ENCODE data around the gene DOCK7. TPM values are rescaled to one million over a fixed set of nuclear protein-coding genes. Genes with fewer than 3 reads are reported as not detected.
"Not testable (repeated sequence)": the region's sequence is repeated elsewhere in the genome, so short reads cannot be mapped to it uniquely, and the experiment has no call there.

The DOCK7 gene
- total RNA-seq, 2 donors from 2014 or later = 8.3 to 20.2 TPM

DNA sequence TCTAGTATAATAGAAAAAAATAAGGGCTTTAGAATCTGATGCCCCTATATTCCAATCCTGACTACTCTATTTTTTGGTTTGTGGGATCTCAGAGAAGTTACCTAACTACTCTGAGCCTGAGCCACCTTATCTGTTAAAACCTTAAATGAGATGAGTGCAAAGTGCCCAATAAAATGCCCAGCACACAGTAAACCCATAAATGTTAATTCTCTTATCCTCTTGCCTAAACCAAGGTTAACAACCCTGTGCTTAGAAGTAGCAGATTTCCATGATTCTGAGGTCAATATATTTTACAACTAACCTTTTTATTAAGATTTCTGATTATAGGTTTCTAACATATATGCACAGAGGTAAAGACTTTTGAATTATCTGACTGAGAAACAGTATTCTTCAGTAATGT lies 35.8 kb downstream of the DOCK7 start:
- Mint-ChIP-seq H3K27ac (no peak overlapping the region), H3K36me3 (no peaks in the 10 kb centered on the region), H3K9me3 (no peaks in the 10 kb centered on the region)
- ATAC-seq = no peak
- DNase-seq (ENCODE audit: low spot score in 2 of 2) = no peak

DNA sequence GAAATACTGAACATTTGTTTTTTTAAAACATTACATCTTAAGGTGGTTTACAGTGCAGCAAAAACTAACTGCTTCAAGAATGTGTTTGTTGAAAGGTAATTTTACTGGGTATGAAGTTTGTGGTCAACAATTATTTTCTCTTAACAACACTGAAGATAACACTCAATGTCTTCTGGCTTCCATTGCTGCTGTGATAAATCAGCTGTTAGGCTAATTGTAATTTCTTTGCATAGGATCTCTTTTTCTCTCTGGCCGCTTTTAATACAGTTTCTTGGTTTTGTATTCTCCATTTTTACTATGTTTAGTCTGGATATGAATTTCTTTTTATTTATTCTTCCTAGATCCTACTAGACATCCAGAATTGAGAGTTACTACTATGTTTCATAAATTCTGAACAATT lies 44.9 kb downstream of the DOCK7 start:
- Mint-ChIP-seq H3K36me3 (peaks cover 6 to 10% of the 10 kb centered on the region in 2 donors), H3K27ac (no peak overlapping the region), H3K9me3 (no peaks in the 10 kb centered on the region)
- DNase-seq (ENCODE audit: low spot score in 2 of 2) (no peak), ATAC-seq (no peak)

DNA sequence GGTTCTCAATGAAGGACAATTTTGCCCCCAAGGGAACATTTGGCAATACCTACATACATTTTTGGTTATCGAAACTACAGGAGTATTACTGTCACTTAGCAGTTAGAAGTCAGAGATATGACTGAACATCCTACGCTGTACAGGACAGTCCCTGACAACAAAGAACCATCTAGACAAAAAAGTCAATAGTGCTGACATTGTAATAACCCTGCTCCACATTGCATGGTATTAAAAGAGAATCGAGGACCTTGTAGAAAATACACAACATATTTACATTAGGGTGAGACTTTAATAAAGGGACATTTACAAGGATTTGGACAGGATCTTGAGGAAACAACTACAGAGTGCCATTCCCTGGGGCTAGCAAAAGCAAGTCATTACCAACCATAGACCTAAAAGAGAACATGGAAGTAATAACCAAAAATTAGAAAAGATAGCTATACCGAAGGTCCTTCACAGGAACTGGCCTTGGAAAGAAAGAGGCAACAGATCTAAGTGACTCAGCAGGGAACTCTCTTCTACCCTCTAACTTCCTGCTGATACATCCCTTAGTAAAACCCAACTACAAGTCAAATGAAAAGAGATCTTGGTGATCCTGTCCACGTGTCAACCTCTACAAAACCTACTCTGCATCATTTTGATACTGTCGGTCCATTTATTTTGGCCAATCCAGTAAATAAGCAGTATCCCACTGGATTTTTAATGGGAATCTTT lies 50.6 kb downstream of the DOCK7 start:
- ATAC-seq (no peak), DNase-seq (ENCODE audit: low spot score in 2 of 2) (no peak)
- no peak overlapping the region for H3K27ac Mint-ChIP-seq
- no peaks in the 10 kb centered on the region for H3K9me3 Mint-ChIP-seq
- H3K36me3 Mint-ChIP-seq = peaks cover 0 to 5% of the 10 kb centered on the region in 2 donors

DNA sequence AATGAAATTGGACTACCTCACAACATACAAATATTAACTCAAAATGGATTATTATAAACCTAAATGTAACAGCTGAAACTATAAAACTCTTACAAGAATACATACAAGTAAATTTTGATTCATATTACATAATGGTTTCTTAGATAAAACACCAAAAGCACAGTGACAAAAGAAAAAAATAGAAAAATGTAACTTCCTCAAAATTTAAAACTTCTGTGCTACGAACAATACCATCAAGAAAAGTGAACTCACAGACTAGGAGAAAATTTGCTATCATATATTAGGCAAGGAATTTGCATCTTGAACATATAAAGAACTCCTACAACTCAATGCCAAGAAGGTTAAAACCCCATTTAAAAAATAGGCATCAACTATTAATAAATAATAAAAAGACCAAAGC lies 59.7 kb downstream of the DOCK7 start:
- H3K9me3 Mint-ChIP-seq = no peaks in the 10 kb centered on the region
- no peak overlapping the region for H3K27ac Mint-ChIP-seq
- H3K36me3 Mint-ChIP-seq = peaks cover 3 to 4% of the 10 kb centered on the region in 2 donors
- ATAC-seq = no peak
- no peak for DNase-seq (ENCODE audit: low spot score in 2 of 2)

DNA sequence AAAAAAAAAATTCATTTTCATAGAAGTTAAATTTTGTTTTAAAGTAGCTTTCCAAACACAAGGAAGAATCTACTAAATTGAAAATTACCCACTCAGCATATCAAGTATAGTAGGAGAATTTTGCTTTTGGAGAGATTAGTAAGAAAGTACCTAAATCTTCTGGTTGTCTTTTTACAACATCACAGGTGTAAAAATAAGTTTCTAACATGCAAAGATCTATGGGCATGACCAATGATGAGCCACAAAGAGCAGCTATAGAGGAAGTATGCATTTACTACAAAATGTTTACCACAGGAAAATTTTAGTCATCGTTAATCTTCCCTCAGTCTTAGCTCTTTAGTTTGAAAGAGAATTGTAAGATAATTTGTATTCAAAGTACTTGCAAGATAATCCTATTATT lies 62.8 kb downstream of the DOCK7 start:
- Mint-ChIP-seq H3K9me3 (no peaks in the 10 kb centered on the region), H3K27ac (peak overlapping the region in 1 of 2 donors; percentile 34), H3K36me3 (no peaks in the 10 kb centered on the region)
- ATAC-seq (peak in 1 of 2 donors; percentile 86), DNase-seq (ENCODE audit: low spot score in 2 of 2) (no peak)

DNA sequence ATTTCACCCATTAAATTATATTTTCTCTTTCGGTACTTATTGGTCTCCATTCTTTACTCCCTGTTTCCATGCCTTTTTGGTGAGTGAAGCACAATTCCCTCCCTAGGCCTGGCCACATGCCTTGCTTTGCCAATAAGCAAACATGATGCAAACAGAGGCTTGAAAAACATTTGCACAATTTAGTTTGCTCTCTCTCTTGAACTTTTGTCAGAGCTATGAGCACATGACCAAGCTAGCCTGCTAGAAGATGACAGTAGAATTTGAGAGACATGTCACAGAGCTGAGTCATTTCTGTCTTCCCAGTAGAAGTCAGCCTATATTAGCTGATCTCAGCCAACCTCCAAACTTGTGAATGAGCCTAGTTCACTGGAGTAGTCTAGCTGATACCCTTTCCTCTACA lies 66.3 kb downstream of the DOCK7 start:
- Mint-ChIP-seq H3K36me3 (peaks cover 0 to 5% of the 10 kb centered on the region in 2 donors), H3K9me3 (no peaks in the 10 kb centered on the region), H3K27ac (no peak overlapping the region)
- DNase-seq (ENCODE audit: low spot score in 2 of 2) (no peak), ATAC-seq (peak; percentile 69 to 91)

DNA sequence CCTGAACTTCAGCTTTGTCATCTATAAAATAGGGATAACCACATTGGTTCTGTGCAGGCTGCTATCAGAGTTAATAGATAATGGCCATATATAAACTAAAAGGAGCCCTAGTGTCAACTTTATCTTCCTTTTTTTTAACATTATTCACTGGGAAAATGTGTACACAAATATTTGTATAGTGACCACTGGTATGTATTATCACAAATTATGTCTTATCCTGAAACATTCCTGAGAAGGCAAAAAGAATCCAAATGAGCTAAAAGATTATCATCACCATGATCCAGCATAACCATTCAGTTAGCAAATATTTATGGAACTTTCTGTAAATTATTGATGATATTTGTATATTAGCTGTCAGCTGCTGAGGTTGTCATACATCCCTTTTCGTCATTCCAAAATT lies 74.3 kb downstream of the DOCK7 start:
- ATAC-seq (no peak), DNase-seq (ENCODE audit: low spot score in 2 of 2) (no peak)
- H3K27ac Mint-ChIP-seq = no peak overlapping the region
- H3K9me3 Mint-ChIP-seq = no peaks in the 10 kb centered on the region
- peaks cover 0 to 5% of the 10 kb centered on the region in 2 donors for H3K36me3 Mint-ChIP-seq

DNA sequence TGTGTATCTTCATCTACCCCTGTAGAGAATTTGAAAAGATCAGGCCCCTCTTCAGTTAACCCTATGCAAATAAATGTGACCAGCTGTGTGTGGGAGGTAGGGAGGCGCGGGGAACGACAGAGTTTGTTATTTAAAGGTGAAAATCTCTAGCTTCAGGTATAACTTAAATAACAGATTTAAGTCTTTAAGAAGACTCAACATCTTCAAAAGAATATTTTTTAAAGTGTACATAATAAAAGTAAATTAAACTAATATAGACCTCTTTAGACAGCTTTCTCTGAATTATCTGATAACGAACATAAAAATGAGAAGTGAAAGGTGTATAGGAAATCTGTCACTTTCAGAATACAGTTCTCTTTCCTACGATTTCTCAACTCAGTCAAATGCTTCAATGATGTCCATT lies 74.9 kb downstream of the DOCK7 start:
- no peak for ATAC-seq
- H3K27ac Mint-ChIP-seq = no peak overlapping the region
- H3K36me3 Mint-ChIP-seq = peaks cover 0 to 5% of the 10 kb centered on the region in 2 donors

DNA sequence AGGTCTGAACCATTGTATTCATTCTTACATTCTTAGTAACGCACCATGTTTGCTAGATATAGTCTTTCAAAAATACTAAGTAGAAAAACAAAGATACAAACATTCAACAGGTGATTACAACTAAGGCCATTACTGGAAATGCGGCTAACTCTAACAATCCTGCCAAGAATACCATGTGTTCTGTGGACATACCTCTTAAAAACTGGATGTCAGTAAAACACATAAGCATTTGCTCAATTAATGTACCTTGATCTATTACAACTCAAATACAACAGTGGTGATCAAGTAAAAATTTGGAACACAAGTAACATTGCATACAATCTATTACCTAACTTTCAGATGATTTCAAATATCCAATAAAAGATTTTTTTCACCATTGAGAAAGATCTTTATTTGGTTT lies 75.4 kb downstream of the DOCK7 start:
- Mint-ChIP-seq H3K9me3 (no peaks in the 10 kb centered on the region), H3K36me3 (peaks cover 0 to 2% of the 10 kb centered on the region in 2 donors), H3K27ac (no peak overlapping the region)
- ATAC-seq (no peak), DNase-seq (ENCODE audit: low spot score in 2 of 2) (no peak)

More for the DNA sequence above, 74.9 kb downstream of the DOCK7 start:
- no peaks in the 10 kb centered on the region for H3K9me3 Mint-ChIP-seq
- DNase-seq (ENCODE audit: low spot score in 2 of 2) = no peak

DNA sequence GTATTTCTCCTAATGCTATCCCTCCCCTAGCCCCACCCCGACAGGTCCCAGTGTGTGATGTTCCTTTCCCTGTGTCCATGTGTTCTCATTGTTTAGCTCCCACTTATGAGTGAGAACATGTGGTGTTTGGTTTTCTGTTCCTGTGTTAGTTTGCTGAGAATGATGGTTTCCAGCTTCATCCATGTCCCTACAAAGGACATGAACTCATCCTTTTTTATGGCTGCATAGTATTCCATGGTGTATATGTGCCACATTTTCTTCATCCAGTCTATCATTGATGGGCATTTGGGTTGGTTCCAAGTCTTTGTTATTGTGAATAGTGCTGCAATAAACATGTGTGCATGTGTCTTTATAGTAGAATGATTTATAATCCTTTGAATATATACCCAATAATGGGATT lies 77.6 kb downstream of the DOCK7 start:
- H3K36me3 Mint-ChIP-seq; DNase-seq (ENCODE audit: low spot score in 2 of 2); ATAC-seq; H3K9me3 Mint-ChIP-seq; H3K27ac Mint-ChIP-seq: not testable (repeated sequence)

DNA sequence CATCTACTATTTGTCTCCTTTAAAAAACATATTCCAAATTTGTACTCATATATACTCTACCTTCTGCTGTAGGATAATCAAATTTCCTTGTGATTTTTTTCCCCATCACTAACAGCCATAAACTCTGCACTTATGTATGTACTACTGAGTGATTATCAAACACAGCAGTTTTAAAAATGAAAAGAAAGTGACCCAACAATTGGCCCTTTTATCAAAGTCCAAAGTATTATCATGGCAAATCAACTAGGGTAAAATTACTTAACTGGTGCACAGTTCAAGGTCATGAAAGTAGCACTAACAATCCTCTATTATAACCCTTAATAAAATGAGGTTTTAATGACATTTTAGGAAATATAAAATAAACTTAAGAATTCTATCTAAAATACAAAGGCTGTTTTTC lies 79.3 kb downstream of the DOCK7 start:
- no peaks in the 10 kb centered on the region for H3K9me3 Mint-ChIP-seq
- no peak for DNase-seq (ENCODE audit: low spot score in 2 of 2)
- no peak overlapping the region for H3K27ac Mint-ChIP-seq
- ATAC-seq = no peak
- H3K36me3 Mint-ChIP-seq = no peaks in the 10 kb centered on the region

DNA sequence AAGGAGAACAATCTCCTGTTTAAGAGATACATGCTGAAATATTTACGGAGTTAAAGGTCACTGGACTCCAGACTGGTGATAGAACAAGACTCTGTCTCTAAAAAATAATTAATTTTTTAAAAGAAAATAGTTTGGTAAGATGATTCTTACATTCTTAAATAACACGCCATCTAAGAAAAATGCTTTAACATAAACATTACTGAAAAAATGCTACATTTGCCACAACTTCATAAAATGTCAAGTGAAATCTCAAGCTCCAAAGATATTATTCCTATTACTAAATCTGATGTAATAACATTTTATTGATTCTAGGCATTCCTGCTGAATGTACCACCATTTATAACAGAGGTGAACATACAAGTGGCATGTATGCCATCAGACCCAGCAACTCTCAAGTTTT lies 86.7 kb downstream of the DOCK7 start:
- no peaks in the 10 kb centered on the region for H3K36me3 Mint-ChIP-seq

DNA sequence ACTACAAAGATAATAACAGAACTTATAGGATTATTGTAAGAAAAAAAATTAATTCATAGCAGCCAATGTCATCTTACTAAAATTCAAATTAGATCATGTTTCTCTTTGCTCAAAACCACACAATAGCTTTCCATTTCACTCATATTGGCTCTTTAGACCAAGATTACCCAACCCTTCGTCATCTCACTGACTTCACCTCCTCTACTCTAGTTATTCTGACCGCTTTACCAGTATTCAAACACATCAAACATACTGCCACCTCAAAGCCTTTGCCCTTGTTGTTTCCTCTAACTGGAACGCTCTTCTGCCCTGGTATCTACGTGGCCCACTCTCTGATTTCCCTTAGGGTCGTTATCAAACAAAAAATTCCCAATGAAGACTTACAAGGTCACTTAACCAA lies 89.1 kb downstream of the DOCK7 start:
- Mint-ChIP-seq H3K36me3 (no peaks in the 10 kb centered on the region), H3K27ac (no peak overlapping the region), H3K9me3 (no peaks in the 10 kb centered on the region)
- ATAC-seq = peak in 1 of 2 donors; percentile 69
- DNase-seq (ENCODE audit: low spot score in 2 of 2) = no peak

More for the DNA sequence above, 86.7 kb downstream of the DOCK7 start:
- Mint-ChIP-seq H3K9me3 (no peaks in the 10 kb centered on the region), H3K27ac (no peak overlapping the region)
- ATAC-seq = no peak
- DNase-seq (ENCODE audit: low spot score in 2 of 2) = no peak

DNA sequence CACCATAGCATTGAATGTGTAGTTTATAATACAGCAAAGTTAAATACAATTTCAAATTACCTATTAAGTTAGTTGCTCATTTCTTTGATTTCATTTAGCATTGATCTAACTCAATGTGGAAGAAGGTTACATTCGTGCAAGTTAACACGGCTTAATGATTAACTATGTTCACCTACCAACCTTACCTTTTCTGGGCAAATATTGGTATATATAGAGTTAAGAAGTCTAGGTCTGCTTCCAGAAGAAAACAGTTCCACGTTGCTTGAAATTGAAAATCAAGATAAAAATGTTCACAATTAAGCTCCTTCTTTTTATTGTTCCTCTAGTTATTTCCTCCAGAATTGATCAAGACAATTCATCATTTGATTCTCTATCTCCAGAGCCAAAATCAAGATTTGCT lies 90.9 kb downstream of the DOCK7 start, which contains the start of gene ANGPTL3:
Gene ANGPTL3 (plus strand): TSS at position 240 of the 400 bp plus-strand sequence. CDS start 47 bp downstream, at position 287.
- Mint-ChIP-seq H3K36me3 (no peaks in the 10 kb centered on the region), H3K27ac (no peak within 1 kb of the TSS), H3K9me3 (no peaks in the 10 kb centered on the region)
- no peak for ATAC-seq
- no peak for DNase-seq (ENCODE audit: low spot score in 2 of 2)

DNA sequence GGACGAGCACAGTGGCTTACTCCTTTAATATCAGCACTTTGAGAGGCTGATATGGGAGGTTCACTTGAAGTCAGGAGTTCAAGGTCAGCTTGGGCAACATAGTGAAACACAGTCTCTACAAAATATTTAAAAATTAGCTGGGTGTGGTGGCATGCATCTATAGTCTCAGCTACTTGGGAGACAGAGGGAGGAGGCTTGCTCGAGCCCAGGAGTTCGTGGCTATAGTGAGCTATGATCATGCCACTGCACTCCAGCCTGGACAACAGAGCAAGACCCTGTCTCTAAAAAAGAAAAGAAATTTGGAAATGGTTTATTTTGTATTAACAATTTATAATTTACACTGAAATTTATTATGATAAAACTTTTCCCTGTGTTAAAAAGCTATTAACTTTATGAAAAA lies 92.5 kb downstream of the DOCK7 start:
- DNase-seq (ENCODE audit: low spot score in 2 of 2) = no peak
- no peaks in the 10 kb centered on the region for H3K9me3 Mint-ChIP-seq
- H3K27ac Mint-ChIP-seq = no peak overlapping the region
- no peak for ATAC-seq
- no peaks in the 10 kb centered on the region for H3K36me3 Mint-ChIP-seq

DNA sequence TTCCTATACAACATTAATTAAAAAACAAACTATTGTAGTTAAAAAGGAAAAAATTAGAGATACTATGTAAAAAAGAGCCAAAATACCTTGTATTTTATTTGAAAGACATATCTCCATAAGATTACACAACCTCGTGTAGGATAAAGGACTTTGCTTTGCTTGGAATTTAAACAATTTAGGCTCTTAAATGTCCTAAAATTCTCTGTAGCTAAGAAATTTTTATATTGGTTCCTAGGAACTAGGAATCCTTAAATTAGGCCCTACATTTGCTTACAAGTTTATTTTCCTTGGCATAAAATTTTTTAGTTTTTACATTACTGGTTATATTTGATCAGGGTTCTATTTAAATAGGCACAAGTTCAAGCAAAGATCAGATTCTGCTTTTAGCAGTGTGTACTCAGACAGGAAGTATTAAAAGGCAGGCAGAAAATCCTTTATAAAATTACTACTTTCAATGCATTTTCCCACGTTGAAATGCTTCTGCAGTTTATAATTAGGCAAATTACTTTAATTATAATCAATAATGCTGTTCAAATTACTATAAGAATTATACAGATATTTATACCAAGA lies 94.3 kb downstream of the DOCK7 start:
- no peak for DNase-seq (ENCODE audit: low spot score in 2 of 2)
- Mint-ChIP-seq H3K36me3 (no peaks in the 10 kb centered on the region), H3K27ac (no peak overlapping the region), H3K9me3 (no peaks in the 10 kb centered on the region)
- ATAC-seq = no peak

DNA sequence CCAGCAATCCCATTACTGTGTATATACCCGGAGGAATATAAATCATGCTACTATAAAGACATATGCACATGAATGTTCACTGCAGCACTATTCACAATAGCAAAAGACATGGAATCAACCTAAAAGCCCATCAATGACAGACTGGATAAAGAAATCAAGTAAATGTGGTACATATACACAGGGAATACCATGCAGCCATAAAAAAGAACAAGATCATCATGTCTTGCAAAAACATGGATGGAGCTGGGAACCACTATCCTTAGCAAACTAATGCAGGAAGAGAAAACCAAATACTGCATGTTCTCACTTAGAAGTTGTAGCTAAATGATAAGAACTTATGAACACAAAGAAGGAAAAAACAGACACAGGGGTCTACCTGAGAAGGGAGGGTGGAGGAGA lies 97.2 kb downstream of the DOCK7 start:
- no peaks in the 10 kb centered on the region for H3K9me3 Mint-ChIP-seq
- ATAC-seq = no peak
- H3K27ac Mint-ChIP-seq = no peak overlapping the region
- no peak for DNase-seq (ENCODE audit: low spot score in 2 of 2)
- no peaks in the 10 kb centered on the region for H3K36me3 Mint-ChIP-seq
